GM18517 (cell line): ENCODE data around the gene UBXN4.
"Not testable (repeated sequence)": the region's sequence is repeated elsewhere in the genome, so short reads cannot be mapped to it uniquely, and the experiment has no call there.

Experiments used
- ATAC-seq: cut with Tn5 transposase; IDR thresholded peaks from one replicate; pipeline ENCODE4 v1.9.1; 2021; ENCODE audit warnings: mild to moderate bottlenecking, moderate library complexity; ENCODE audit not compliant: unreplicated experiment

The UBXN4 gene, protein sequence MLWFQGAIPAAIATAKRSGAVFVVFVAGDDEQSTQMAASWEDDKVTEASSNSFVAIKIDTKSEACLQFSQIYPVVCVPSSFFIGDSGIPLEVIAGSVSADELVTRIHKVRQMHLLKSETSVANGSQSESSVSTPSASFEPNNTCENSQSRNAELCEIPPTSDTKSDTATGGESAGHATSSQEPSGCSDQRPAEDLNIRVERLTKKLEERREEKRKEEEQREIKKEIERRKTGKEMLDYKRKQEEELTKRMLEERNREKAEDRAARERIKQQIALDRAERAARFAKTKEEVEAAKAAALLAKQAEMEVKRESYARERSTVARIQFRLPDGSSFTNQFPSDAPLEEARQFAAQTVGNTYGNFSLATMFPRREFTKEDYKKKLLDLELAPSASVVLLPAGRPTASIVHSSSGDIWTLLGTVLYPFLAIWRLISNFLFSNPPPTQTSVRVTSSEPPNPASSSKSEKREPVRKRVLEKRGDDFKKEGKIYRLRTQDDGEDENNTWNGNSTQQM

DNA sequence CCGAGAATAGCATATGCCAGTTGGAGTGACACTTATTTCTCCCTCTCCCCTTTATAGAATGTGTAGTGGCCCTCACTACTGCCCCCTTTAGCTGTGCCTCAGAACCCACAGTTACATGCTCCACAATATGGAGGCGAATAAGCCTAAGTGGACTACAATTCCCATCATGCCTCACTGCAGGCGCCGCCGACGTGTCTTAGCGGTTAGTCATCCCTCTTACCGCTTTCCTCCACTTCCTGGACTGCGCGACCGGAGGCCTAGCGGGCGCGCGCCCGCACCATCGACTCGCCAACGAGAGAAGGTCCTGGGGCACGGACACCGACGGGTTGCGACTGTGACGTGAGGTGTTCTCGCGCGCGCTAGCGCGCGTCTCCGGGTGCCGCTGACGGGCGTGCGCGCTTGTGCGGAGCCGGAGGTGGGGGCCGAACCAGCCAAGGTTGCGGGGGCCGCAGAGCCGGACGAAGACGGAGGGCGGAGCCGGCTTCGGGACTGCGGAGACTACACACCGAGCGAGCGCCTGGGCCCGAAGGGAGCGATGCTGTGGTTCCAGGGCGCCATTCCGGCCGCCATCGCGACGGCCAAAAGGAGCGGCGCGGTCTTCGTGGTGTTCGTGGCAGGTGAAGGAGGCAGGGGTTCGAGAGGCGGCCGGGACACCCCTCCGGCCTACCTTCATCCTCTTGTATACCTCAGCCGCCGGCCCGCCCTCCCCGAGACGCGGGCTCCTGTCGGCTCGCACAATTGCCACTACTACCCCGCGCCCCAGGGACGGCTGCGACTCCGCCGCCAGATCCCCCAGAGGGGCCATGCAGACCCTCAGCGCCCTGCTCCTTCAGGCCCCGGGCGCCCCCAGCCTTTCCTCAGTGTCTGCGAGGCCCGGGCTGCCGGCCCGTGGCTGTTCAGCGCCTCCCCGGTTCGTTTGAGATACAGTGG, at the start of gene UBXN4:
Gene UBXN4 (plus strand): TSS at position 461 of the 930 bp plus-strand sequence. CDS start 75 bp downstream, at position 536.
- peak; percentile 82 for ATAC-seq

DNA sequence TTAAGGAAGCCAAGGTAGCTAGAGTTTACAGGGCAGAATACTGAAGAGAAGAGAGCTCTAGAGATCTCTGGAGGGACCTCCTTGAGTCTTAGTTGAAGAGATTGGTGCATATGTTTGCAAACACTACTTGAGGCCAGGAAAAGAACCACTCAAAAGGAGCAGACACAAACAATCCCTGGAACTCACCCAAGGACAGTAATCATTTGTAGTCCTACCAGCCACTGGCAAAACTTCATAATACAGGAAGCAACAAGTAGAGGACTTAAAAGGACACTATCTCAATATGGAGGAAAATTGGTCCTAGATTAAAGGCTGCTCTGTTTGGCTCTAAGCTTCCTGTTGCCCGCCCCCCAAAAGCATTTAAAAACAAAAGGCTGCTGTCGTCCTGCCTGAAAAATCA, 46.9 kb upstream of the UBXN4 start:
- no peak for ATAC-seq

DNA sequence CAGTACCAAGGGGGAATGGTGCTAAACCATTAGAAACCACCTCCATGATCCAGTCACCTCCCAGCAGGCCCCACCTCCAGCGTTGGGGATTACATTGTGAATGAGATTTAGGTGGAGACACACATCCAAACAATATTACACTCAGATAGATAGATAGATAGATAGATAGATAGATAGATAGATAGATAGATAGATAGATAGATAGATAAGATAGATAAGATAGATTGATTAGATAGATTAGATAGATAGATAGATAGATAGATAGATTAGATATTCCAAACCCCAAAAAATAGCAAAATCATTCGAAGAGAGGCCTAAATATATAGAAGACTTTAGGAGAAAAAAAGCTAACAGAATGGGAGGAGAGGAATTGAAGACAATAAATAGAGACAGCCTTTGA, 42.8 kb upstream of the UBXN4 start:
- ATAC-seq = no peak

DNA sequence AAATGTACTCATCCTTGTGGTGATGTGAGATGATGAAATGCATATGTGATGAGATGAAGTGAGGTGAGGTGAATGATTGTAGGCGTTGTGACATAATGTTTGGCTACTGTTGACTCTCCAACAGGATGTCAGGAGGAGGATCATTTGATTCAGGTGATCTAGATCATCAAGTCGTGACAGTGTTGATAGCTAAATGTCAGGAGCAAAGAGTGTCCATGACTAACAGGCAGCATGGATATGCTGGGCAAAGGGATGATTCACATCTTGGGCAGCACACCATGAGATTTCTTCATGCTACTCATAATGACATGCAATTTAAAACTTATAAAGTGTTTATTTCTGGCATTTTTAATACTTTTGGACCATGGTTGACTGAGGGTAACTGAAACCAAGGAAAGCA, 40.2 kb upstream of the UBXN4 start:
- ATAC-seq = no peak

DNA sequence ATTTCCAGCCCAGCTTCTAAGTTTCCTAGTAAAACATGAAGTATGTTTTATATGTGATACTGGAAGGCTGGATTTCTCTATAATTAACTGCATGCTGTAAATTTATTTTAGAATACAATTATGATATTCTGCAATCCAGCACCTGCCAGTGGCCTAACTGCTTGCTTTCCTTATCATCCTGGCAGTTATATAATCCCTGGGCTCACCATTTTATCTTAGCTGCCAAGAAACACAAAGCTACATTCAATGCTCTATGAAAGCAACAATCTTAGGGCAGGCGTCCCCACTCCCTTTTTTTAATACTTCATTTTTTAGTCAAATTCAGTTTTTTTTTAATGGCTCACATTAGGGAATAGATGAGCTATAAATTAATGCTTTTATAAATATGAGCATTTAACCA, 38.4 kb upstream of the UBXN4 start:
- no peak for ATAC-seq

DNA sequence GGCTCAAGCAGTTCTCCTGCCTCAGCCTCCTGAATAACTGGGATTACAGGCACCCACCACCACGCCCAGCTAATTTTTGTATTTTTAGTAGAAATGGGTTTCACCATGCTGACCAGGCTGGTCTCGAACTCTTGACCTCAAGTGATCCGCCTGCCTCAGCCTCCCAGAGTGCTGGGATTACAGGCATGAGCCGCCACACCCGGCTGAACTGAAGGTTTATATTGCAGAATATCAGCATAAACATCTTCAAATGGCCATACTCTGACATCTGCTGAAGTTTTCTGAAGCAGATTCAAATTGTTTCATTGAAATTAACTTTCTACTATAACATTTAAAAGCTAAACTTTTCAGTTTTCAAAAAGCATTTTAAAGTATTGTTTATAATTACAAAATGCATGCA, 37.6 kb upstream of the UBXN4 start:
- ATAC-seq = not testable (repeated sequence)

DNA sequence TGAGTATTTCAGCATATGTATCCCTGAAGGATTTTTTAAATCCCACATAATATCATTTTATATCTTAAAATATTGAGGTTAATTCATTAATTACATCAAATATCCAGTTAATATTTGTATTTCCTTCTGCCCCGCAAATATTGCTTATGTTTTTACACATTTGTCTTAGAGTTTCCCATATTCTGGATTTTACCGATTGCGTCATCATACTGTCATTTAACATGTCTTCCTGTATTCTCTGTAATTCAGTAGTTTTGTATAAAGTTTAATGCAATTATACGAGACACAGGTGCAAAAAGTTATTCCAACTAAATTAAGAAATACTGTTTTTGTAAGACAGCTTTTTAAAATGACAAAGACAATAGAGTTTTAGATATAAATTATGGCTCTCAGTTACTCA, 33.5 kb upstream of the UBXN4 start:
- ATAC-seq = no peak

DNA sequence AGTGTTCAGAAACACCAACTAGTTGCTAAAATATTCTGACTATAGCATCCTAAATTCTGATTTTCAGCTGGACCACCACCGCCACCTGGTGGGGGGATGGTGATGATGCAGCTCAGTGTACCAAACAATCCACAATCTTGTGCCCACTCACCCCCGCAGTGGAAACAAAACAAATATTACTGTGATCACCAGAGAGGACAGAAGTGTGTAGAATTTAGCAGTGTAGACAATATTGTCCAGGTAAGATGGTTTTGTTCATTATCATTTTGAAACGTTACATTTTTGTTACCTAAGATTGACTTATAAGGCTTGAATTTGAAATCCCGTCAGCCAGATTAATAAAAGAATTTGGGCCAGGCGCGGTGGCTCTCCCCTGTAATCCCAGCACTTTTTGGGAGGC, 31.7 kb upstream of the UBXN4 start:
- ATAC-seq = peak; percentile 63

DNA sequence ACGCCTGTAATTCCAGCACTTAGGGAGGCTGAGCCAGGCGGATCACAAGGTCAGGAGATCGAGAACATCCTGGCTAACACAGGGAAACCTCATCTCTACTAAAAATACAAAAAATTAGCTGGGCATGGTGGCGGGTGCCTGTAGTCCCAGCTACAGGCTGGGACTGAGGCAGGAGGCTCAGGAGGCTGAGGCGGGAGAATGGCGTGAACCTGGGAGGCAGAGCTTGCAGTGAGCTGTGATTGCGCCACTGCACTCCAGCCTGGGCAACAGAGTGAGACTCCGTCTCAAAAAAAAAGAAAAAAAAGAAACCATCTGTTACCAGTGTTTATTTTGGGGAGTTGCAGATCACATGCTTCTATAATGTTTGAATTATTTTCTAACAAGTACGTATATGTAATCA, 26.6 kb upstream of the UBXN4 start:
- ATAC-seq = not testable (repeated sequence)

DNA sequence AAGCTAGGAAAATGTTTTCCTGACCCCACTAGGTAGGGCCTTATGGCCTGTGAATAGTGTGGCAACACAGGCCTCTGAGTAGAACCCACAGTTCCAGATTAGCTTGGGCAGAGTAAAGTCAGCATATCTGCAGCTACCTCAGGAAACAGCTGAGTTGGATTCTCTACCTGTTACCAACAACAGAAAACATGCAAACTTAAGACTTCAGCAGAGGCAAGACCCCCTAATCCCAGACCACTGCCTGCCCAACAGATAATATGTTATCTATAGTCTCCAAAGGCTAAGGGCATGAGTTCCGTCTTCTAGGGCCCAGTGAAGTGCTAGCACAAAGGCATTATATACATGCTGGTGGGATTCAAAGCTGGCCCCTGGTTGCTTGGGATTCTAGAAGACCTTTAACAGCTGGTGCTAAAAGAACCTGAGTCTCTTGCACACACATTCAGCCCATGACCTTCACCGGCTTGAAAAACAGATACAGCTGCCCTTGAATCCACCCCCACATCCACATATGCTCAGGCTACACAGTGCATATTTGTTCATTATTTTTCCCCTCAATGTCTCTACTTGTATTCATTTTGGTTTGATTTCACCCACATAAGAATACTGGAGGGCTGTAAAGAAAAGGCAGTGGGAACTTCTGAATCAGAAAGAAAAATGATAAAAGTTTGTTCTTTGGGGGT, 13.5 kb upstream of the UBXN4 start:
- ATAC-seq = no peak

DNA sequence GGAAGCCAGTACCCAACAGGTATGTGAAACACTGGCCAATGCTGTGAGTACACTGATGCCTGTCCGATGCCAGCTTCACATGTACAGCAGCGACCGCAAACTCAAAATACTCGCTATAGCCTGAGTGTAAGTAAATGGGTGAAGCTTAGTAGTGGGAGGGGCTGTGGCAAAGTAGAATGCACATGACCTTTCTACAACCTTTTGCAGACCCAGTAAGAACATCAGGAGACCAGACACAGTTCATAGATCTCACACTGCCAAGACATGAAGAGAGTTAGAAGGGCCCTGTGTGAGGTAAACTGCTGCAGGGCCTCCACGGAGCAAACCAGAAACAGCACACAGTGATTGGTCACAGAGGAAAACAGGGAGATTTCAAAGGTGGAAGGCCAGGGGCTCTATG, 9.1 kb upstream of the UBXN4 start:
- ATAC-seq = no peak

DNA sequence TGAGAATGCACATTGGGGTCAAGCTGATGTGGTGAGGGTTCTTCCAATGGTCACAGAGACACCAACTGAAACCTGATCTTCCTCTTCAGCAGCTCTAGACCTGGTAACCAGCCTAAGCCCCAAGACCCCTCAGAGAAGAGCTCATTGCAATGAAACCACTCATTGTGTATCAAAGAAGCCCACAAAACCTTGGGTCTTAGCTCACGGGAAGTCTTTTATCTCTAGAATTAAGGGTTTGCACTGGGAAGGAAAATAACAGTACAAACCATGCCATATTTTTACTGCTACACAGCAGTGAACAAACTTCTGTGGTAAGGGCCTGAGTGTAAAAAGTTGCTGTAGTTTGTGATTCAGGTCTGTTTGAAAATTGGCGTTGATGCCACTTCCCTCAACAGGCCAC, 8.6 kb upstream of the UBXN4 start:
- no peak for ATAC-seq

DNA sequence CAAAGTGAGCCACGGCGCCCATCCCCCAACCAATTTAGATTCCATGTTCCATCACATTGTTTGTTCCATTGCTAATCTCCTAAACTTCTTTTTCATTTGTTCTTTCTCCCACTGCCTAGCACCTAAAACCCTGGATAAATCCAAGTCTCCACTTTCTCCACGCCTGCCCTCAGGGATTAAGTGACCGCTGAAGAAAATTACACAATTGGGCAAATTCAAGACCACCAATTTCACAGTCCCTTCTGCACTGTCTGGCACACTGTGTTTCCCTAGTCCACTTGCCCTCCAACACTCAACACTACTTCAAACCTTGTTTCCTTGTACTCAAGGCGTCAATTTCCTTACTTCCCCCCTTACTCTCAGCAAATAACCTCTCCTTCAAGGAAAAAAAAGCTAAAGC, 5.1 kb upstream of the UBXN4 start:
- ATAC-seq = no peak

DNA sequence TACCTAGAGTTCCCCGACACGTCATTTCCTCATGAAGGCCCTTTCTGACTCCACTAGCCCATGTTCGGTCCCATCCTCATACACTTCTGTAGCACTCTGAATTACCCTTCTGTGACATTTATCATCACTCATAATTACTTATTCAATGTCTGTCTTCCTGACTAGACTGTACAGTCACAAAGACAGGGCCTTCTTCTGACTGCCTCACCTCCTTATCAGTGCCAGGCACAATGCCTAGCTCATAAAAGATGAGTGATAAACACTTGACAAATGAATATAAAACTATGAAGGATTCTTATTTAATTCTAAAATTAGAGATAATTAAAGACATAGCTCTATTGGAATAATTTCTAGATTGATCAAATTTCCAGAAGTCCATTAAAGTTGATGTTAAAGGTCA, 1.4 kb upstream of the UBXN4 start:
- no peak for ATAC-seq

DNA sequence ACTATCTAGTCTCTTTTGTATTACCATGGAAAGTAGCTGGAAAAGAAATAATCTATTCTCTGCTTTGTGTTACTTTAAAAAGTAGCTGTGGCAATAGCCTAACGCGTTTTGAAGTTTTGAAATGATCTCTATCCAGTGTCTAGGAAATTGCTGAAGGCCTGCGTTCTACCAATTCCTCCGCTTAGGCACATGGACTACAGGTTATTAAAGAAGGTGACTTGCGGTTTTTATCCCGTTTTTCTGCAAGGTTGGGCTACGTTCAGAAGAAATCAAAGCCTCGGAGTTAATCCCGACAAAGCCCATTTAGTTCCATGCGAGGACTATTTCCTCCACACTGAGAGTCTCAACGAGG, 636 bp upstream of the UBXN4 start:
- no peak for ATAC-seq

DNA sequence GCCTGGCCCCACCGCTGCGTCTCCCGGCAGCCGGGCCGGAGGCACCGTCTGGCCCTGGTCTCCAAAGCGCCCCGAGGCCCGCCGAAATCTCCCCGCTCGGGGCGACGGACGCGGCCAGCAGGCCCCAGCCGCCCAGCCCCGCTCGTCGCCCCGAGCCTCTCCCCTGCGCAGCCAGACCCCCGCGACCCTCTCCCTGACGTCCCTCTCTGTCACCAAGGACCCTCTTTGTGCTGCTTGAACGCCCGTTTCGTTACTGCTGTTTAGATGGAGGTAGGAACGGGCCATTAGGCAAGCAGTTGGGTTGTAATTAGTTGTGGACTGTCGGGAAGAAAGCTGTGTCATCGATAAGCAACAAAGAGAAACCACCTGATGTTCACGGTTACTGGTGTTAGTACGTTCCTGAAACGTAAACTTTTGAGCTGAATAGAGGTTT, 686 bp downstream of the UBXN4 start:
- ATAC-seq = peak; percentile 16

DNA sequence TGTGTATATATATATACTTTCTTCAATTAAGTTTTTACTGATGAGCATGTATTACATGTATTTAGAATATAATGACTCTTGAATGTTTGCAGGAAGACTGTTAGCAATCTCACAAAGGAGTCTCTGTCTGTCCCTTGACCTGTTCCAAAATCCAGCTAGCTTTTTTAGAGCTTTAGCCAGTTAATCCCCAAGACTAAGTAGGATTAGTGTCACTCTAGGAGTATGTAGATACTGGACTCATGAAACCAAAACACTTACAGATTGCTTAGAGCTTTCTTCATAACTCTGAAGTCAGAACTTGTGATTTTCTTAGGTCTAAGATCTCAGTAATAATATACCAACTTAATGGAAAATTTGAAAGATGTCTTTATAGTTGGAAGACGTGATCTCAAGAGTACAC, 2.2 kb downstream of the UBXN4 start:
- ATAC-seq = no peak

DNA sequence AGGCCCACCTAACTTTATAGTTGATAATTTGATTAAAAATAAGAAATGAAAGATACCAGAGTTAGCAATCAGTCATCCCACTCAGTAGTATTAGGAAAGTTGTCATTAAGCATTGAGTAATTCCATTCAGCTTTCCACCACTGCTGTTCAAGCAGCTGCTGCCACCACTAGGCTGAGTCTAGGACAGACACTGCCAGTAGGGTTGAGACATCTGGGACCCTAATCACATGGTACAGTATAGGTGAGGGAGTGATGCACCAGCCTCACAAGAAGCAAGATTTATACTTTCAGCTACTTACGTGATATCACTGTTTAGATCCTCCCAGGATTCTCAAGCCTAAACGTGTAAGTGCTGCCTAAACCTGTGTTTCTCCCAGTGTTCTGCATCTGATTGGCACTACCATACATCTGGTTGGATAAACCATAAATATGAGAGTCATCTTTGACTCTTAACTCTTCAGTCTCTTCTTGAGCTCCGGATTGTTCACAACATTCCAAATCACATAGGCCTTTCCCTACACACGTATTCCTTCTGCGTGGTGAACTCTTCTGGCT, 3.2 kb downstream of the UBXN4 start:
- ATAC-seq = peak; percentile 19

DNA sequence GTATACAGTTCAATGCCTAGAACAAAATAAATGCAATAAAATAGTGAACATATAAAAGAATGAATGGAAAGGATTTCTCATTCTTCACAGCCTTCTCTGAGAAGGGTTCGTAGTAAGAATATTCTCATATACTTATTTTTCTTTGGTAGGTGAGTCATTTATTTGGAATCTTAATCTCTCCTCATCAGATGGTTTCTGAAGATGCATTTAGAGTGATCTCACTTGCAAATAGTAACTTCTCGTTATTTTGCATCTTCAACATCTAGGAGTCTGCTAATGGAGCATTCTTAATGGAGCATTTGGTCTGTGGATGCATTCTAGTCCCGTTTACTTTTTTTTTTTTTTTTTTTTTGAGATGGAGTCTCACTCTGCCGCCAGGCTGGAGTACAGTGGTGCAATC, 3.9 kb downstream of the UBXN4 start:
- no peak for ATAC-seq

DNA sequence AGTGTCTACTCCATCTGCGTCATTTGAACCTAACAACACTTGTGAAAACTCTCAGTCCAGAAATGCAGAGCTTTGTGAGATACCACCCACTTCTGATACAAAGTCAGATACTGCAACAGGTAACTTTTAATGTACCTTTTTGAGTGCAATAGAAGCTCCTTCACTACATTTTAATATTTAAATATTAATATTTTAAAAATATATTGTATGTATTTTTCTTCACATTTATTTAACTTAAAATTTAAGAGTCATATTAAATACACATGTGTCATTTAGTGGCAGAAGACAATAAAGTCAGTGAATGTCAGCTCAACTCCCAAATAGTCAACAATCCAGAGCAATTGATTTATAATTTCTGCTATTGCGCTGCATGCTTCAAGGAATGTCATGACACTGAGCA, 13.9 kb downstream of the UBXN4 start:
- ATAC-seq = no peak

DNA sequence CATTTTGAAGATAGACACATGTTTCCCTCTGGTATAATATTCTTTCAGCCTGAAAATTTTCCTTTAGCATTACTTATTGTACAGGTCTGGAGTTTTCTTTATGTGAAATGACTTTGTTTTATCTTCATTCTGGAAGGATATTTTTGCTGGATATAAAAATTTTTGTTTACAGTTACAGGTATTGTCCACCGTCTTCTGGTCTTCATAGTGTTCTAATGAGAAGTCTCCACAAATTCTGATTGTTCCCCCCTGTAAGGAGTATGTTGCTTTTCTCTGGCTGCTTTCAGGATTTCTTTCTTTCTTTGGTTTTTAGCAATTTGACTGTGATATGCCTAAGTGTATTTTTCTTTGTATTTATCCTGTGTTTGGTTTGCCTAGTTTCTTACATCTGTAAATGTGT, 15.0 kb downstream of the UBXN4 start:
- ATAC-seq = no peak
